KMS-11 (cell line): ENCODE data around the gene RTBDN.

Experiments
- H2AFZ ChIP-seq: fragments of 200-600 bp; sonication (generic); 2 replicates; pipeline ENCODE4 v1.6.1; 2016; ENCODE audit warnings: antibody characterized with exemption, mixed run types, low read depth
- H3K27ac ChIP-seq: fragments of 200-600 bp; sonication (generic); 2 replicates; pipeline ENCODE4 v1.6.1; 2016; ENCODE audit warnings: mild to moderate bottlenecking, mixed run types
- H3K27me3 ChIP-seq: fragments of 200-600 bp; sonication (generic); 2 replicates; pipeline ENCODE4 v1.6.1; 2017; ENCODE audit warnings: mild to moderate bottlenecking, low read depth, mixed run types, moderate library complexity; ENCODE audit not compliant: insufficient read depth
- H3K36me3 ChIP-seq: fragments of 200-600 bp; sonication (generic); 2 replicates; pipeline ENCODE4 v1.6.1; 2017; ENCODE audit warnings: mild to moderate bottlenecking, mixed run types; ENCODE audit not compliant: insufficient read depth
- H3K4me1 ChIP-seq: fragments of 200-600 bp; sonication (generic); 2 replicates; pipeline ENCODE4 v1.6.1; 2016; ENCODE audit warnings: mild to moderate bottlenecking, low read depth, mixed run types; ENCODE audit not compliant: poor library complexity, severe bottlenecking
- H3K4me2 ChIP-seq: fragments of 200-600 bp; sonication (generic); 2 replicates; pipeline ENCODE4 v1.7.0; 2016; ENCODE audit warnings: mild to moderate bottlenecking, mixed run types
- H3K4me3 ChIP-seq: fragments of 200-600 bp; sonication (generic); IDR thresholded peaks from 2 replicates; pipeline ENCODE4 v1.6.1; 2017; ENCODE audit warnings: low read depth, low read length, mixed read lengths; ENCODE audit not compliant: insufficient read depth
- H3K79me2 ChIP-seq: fragments of 200-600 bp; sonication (generic); 2 replicates; pipeline ENCODE4 v1.6.1; 2016; ENCODE audit warnings: low read depth, mixed run types; ENCODE audit not compliant: insufficient read depth
- H3K9ac ChIP-seq: fragments of 200-600 bp; sonication (generic); 2 replicates; pipeline ENCODE4 v1.6.1; 2016; ENCODE audit warnings: mild to moderate bottlenecking, mixed run types
- H4K20me1 ChIP-seq: fragments of 200-600 bp; sonication (generic); 2 replicates; pipeline ENCODE4 v1.6.1; 2016; ENCODE audit warnings: mild to moderate bottlenecking, mixed run types; ENCODE audit not compliant: insufficient read depth
- TF ChIP-seq, protein P1 (sequence below): fragments of 200-600 bp; sonication (generic); conservative IDR thresholded peaks from 2 replicates; pipeline ENCODE4 v1.6.1; 2017; ENCODE audit warnings: low read depth, mild to moderate bottlenecking, antibody characterized with exemption, low read length, moderate library complexity, mixed read lengths

Gene RTBDN

DNA sequence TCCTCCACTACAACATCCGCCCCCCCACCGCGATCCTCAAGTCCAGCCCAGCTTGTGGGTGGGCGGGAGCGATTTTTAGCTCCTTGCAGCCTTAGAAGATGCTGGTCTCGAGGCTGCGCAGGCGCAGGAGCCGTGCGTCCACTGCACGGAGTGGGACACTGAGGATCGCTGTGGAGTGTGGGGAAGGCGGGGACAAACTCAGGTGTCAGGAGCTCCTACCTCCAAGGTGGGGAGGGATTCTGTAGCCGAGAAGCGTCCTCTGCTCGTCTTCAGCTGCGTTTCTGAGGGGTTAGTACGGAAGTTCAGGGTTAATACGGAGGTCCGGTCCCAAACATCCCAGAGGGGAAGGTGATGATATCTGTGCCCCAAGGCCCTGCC, at the start of gene RTBDN:
RTBDN (minus strand) TSS at position 14 of the 378 bp plus-strand sequence. CDS start 4,600 bp downstream, outside the sequence.
- Histone ChIP-seq H3K27me3 (peaks cover 52% of the 10 kb centered on the region), H2AFZ (peak within 1 kb of the TSS; percentile 57), H3K36me3 (no peaks in the 10 kb centered on the region), H3K79me2 (no peaks in the 10 kb centered on the region), H3K27ac (no peak within 1 kb of the TSS), H3K9ac (no peak within 1 kb of the TSS), H3K4me1 (peaks cover 15% of the 10 kb centered on the region), H3K4me2 (peak within 1 kb of the TSS; percentile 76), H3K4me3 (no peak within 1 kb of the TSS), H4K20me1 (no peaks in the 10 kb centered on the region)
- TF ChIP-seq, protein P1, sequence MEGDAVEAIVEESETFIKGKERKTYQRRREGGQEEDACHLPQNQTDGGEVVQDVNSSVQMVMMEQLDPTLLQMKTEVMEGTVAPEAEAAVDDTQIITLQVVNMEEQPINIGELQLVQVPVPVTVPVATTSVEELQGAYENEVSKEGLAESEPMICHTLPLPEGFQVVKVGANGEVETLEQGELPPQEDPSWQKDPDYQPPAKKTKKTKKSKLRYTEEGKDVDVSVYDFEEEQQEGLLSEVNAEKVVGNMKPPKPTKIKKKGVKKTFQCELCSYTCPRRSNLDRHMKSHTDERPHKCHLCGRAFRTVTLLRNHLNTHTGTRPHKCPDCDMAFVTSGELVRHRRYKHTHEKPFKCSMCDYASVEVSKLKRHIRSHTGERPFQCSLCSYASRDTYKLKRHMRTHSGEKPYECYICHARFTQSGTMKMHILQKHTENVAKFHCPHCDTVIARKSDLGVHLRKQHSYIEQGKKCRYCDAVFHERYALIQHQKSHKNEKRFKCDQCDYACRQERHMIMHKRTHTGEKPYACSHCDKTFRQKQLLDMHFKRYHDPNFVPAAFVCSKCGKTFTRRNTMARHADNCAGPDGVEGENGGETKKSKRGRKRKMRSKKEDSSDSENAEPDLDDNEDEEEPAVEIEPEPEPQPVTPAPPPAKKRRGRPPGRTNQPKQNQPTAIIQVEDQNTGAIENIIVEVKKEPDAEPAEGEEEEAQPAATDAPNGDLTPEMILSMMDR: no peak

DNA sequence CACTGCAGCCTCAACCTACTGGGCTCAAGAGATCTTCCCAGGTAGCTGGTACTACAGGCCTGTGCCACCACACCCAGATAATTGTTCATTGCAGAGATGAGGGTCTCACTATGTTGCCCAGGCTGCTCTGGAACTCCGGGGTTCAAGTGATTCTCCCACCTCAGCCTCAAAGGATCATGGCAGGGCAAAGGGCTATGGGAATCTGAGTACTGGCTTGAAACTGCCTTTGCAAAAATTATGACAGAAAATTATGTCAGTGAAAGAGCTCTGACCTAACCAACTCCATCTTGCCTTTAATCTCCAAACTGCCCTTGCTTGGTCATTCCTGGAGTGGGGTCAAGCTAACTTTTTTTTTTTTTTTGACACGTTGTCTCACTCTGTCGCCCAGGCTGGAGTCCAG, 48.2 kb upstream of the RTBDN start:
- no peaks in the 10 kb centered on the region for H3K27me3 ChIP-seq
- TF ChIP-seq, protein P1: no peak
- H3K4me2 ChIP-seq: no peak overlapping the region
- H4K20me1 ChIP-seq: no peaks in the 10 kb centered on the region
- H3K79me2 ChIP-seq: no peaks in the 10 kb centered on the region
- no peak overlapping the region for H3K4me3 ChIP-seq
- H2AFZ ChIP-seq: no peak overlapping the region
- H3K9ac ChIP-seq: no peak overlapping the region
- no peaks in the 10 kb centered on the region for H3K36me3 ChIP-seq
- no peak overlapping the region for H3K27ac ChIP-seq
- H3K4me1 ChIP-seq: peaks cover 15% of the 10 kb centered on the region

DNA sequence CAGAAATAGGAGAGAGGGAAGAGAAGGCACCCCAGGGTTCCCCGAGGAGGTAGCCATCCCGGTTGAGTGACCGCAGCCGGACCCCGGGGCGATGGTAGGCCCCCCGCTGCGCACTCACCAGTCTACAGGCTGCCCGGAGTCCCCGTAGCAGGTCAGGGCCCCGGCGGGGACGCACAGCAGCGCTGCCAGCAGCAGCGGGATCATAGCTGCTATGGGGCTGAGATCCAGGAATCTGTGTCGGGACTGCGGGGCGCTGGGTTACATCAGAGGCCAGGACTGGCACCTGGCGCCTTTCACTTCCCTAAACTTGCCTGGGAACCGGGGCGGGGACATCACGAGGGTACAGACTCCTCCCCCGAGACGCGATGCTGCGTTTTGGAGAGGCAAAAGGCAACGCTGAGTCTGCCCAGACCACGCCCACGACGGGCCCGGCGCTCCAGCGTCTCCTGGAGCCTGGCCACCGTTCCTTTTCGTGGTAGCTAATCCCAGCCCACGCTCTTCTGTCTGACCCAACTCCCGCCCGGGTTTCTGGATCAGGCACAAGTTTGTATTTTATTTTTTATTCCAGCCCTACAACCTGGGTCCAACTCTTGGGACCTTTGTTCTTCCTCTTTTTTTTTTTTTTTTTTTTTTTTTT, 46.9 kb upstream of the RTBDN start, which contains the start of gene DNASE2:
DNASE2 (minus strand) TSS at position 278 of the 637 bp plus-strand sequence; CDS start at position 204, 74 bp downstream.
- TF ChIP-seq, protein P1: no peak
- no peaks in the 10 kb centered on the region for H3K27me3 ChIP-seq
- no peaks in the 10 kb centered on the region for H4K20me1 ChIP-seq
- H3K79me2 ChIP-seq: no peaks in the 10 kb centered on the region
- H3K4me1 ChIP-seq: peaks cover 15% of the 10 kb centered on the region
- no peaks in the 10 kb centered on the region for H3K36me3 ChIP-seq
- peak within 1 kb of the TSS; percentile 84 for H2AFZ ChIP-seq
- H3K9ac ChIP-seq: peak within 1 kb of the TSS; percentile 53; the same call in 1 of the 2 replicates
- H3K4me3 ChIP-seq: no peak within 1 kb of the TSS
- peak within 1 kb of the TSS; percentile 79 for H3K4me2 ChIP-seq
- 0 out of 2 replicates have a peak within 1 kb of the TSS, but pooled peaks have one; percentile 9 for H3K27ac ChIP-seq

DNA sequence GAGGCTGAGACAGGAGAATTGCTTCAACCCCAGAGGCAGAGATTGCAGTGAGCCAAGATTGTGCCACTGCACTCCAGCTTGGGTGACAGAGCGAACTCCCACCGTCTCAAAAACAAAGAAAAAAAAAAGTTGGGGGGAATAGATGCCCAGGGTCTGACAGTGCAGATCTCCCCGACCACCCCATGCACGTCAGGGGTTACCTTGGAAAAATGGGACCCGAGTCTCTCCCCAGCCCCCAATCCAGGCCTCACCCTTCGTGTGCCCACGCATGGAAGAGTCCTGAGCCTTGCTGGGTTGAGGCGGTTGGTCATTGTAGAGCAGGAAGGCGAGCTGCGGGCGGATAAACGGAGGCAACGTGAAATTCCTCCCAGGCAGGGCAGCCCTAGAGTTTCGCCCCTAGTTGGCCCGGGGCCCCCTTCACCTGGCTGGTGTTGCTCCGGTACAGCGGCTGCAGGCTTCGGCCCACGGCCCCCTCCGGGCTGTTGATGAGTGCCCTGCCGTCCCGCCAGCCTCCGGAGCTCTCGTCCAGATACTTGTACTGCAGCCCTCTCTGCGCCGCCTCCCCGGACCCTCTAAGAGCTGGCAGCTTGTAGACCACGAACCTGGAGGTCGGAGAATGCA, 46.3 kb upstream of the RTBDN start:
- TF ChIP-seq, protein P1: no peak
- Histone ChIP-seq H3K79me2 (no peaks in the 10 kb centered on the region), H3K4me2 (peak overlapping the region; percentile 79), H4K20me1 (no peaks in the 10 kb centered on the region), H3K36me3 (no peaks in the 10 kb centered on the region), H3K4me3 (no peak overlapping the region), H3K9ac (peak overlapping the region; percentile 53; the same call in 1 of the 2 replicates), H2AFZ (peak overlapping the region; percentile 84), H3K4me1 (peaks cover 15% of the 10 kb centered on the region), H3K27ac (0 out of 2 replicates have a peak overlapping the region, but pooled peaks have one; percentile 9), H3K27me3 (no peaks in the 10 kb centered on the region)
